ENCODE data around the gene TOX3.

The TOX3 gene

GRCh38 chr16:52487849-52488457 is 59.0 kb downstream of the TOX3 start:
- Histone ChIP-seq H3K27me3 (ENCODE audit: low read length) (no peaks in the 10 kb centered on the region), H3F3A (ENCODE audit: insufficient read depth) (no peaks in the 10 kb centered on the region), H3K79me2 (ENCODE audit: insufficient read depth, low read length) (no peaks in the 10 kb centered on the region), H3K9ac (ENCODE audit: low read length) (no peak overlapping the region), H3K4me2 (ENCODE audit: low read depth, low read length, poor library complexity, severe bottlenecking) (no peak overlapping the region), H3K9me3 (ENCODE audit: insufficient read depth, low read length) (no peaks in the 10 kb centered on the region), H3K4me3 (ENCODE audit: insufficient read depth, low read length, poor library complexity, severe bottlenecking) (no peak overlapping the region), H2AFZ (ENCODE audit: low read depth, low read length, severe bottlenecking) (no peak overlapping the region), H3K36me3 (ENCODE audit: low read length) (no peaks in the 10 kb centered on the region), H3K9me2 (replicated peaks; ENCODE audit: insufficient read depth, low read length) (no peaks in the 10 kb centered on the region), H3K27ac (ENCODE audit: low read depth, low read length) (no peak overlapping the region), H4K20me1 (ENCODE audit: low read depth, low read length) (no peaks in the 10 kb centered on the region)
- no peak for TF ChIP-seq CTCF (IDR thresholded peaks at IDR 0.05; ENCODE audit: insufficient read depth, low read length, poor library complexity, severe bottlenecking)
- no peak for TF ChIP-seq EZH2phosphoT487 (conservative IDR thresholded peaks at IDR 0.05; ENCODE audit: low read length)

- no peak overlapping the region for H3K9ac ChIP-seq (ENCODE audit: low read length)
- no peak overlapping the region for H3K4me2 ChIP-seq (ENCODE audit: low read depth, low read length, poor library complexity, severe bottlenecking)
- TF ChIP-seq EZH2phosphoT487 (conservative IDR thresholded peaks at IDR 0.05; ENCODE audit: low read length): no peak
- no peak for TF ChIP-seq CTCF (IDR thresholded peaks at IDR 0.05; ENCODE audit: insufficient read depth, low read length, poor library complexity, severe bottlenecking)
- no peak overlapping the region for H3K27ac ChIP-seq (ENCODE audit: low read depth, low read length)
- no peak overlapping the region for H3K4me3 ChIP-seq (ENCODE audit: insufficient read depth, low read length, poor library complexity, severe bottlenecking)
- H3K9me2 ChIP-seq (replicated peaks; ENCODE audit: insufficient read depth, low read length): no peaks in the 10 kb centered on the region
- no peaks in the 10 kb centered on the region for H3F3A ChIP-seq (ENCODE audit: insufficient read depth)
- no peaks in the 10 kb centered on the region for H3K79me2 ChIP-seq (ENCODE audit: insufficient read depth, low read length)
- H3K9me3 ChIP-seq (ENCODE audit: insufficient read depth, low read length): no peaks in the 10 kb centered on the region
- no peak overlapping the region for H2AFZ ChIP-seq (ENCODE audit: low read depth, low read length, severe bottlenecking)
- H3K27me3 ChIP-seq (ENCODE audit: low read length): no peaks in the 10 kb centered on the region
- H3K36me3 ChIP-seq (ENCODE audit: low read length): no peaks in the 10 kb centered on the region
- no peaks in the 10 kb centered on the region for H4K20me1 ChIP-seq (ENCODE audit: low read depth, low read length)
Observed at GRCh38 chr16:52480237-52480636, 66.7 kb downstream of the TOX3 start.

GRCh38 chr16:52476111-52476510 is 70.8 kb downstream of the TOX3 start:
- Histone ChIP-seq H3K4me2 (ENCODE audit: low read depth, low read length, poor library complexity, severe bottlenecking) (no peak overlapping the region), H2AFZ (ENCODE audit: low read depth, low read length, severe bottlenecking) (no peak overlapping the region), H3K9me2 (replicated peaks; ENCODE audit: insufficient read depth, low read length) (no peaks in the 10 kb centered on the region), H4K20me1 (ENCODE audit: low read depth, low read length) (no peaks in the 10 kb centered on the region), H3K27me3 (ENCODE audit: low read length) (no peaks in the 10 kb centered on the region), H3K9me3 (ENCODE audit: insufficient read depth, low read length) (no peaks in the 10 kb centered on the region), H3K79me2 (ENCODE audit: insufficient read depth, low read length) (no peaks in the 10 kb centered on the region), H3K4me3 (ENCODE audit: insufficient read depth, low read length, poor library complexity, severe bottlenecking) (no peak overlapping the region), H3K36me3 (ENCODE audit: low read length) (no peaks in the 10 kb centered on the region), H3K27ac (ENCODE audit: low read depth, low read length) (no peak overlapping the region), H3K9ac (ENCODE audit: low read length) (no peak overlapping the region), H3F3A (ENCODE audit: insufficient read depth) (no peaks in the 10 kb centered on the region)
- TF ChIP-seq EZH2phosphoT487 (conservative IDR thresholded peaks at IDR 0.05; ENCODE audit: low read length) (no peak), CTCF (IDR thresholded peaks at IDR 0.05; ENCODE audit: insufficient read depth, low read length, poor library complexity, severe bottlenecking) (no peak)

Measured in SU-DHL-6 (cell line).